ENCODE results near the gene CD200R1L.

Gene CD200R1L

DNA sequence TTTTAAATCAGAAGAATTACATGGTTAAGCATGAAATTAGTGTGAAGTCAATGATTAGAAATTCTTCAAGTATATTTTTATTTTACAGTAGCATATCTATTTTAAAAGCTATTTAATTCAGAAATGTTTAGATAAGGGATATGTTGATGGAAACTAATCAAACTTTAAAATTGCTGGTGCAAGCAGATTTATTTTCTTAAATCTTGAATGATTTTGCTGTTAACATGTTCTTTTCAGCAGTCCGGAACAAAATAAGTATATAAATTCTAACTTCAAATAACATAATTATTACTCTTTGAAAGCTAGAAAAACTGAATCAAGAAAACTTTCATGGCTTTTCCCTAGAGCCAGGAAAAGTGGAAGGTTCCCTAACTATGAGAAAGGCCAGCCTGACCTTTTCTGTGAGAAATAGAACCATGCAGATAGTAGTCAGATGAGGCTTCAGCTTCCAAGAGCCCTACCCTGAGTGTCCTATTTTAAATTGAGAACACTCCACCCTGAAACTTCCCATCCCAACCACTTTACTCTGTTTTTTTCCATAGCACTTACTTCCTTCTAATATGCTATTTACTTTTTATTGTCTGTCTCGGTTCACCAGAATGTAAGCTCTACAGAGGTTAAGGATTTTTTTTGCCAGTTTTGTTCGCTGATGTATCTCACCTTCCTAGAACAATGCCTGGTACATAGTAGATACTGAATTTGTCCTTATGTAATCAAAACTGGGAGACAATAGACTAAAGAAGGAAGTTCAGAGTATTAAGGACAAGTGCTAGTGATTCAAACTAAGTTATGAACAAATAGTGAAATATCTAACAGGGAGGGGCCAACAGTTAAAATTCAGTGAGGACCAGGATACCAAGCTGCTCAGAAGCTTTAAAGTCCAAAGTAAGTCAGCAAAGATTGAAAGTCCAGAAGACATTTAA, 66.8 kb downstream of the CD200R1L start:
- H4K20me1 ChIP-seq (ENCODE audit: insufficient read depth, low read length, poor library complexity, severe bottlenecking): no peaks in the 10 kb centered on the region
- no peaks in the 10 kb centered on the region for H3K36me3 ChIP-seq (ENCODE audit: insufficient read depth, low read length)
- H2AFZ ChIP-seq (ENCODE audit: low read length): no peak overlapping the region
- peaks cover 11% of the 10 kb centered on the region for H3K4me1 ChIP-seq (ENCODE audit: insufficient read depth, low read length, poor library complexity, severe bottlenecking)
- no peak overlapping the region for H3K4me2 ChIP-seq (ENCODE audit: low read depth, low read length, poor library complexity, severe bottlenecking)
- H3K27me3 ChIP-seq (ENCODE audit: insufficient read depth, low read length, poor library complexity, severe bottlenecking): no peaks in the 10 kb centered on the region
- no peak for TF ChIP-seq EZH2phosphoT487 (IDR thresholded peaks at IDR 0.05; ENCODE audit: borderline replicate concordance)
- TF ChIP-seq, protein P1, sequence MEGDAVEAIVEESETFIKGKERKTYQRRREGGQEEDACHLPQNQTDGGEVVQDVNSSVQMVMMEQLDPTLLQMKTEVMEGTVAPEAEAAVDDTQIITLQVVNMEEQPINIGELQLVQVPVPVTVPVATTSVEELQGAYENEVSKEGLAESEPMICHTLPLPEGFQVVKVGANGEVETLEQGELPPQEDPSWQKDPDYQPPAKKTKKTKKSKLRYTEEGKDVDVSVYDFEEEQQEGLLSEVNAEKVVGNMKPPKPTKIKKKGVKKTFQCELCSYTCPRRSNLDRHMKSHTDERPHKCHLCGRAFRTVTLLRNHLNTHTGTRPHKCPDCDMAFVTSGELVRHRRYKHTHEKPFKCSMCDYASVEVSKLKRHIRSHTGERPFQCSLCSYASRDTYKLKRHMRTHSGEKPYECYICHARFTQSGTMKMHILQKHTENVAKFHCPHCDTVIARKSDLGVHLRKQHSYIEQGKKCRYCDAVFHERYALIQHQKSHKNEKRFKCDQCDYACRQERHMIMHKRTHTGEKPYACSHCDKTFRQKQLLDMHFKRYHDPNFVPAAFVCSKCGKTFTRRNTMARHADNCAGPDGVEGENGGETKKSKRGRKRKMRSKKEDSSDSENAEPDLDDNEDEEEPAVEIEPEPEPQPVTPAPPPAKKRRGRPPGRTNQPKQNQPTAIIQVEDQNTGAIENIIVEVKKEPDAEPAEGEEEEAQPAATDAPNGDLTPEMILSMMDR (conservative IDR thresholded peaks at IDR 0.05; ENCODE audit: low read length): no peak
- no peaks in the 10 kb centered on the region for H3K9me2 ChIP-seq (replicated peaks; ENCODE audit: low read depth, low read length)
- no peak overlapping the region for H3K9ac ChIP-seq (ENCODE audit: low read depth, low read length, poor library complexity, severe bottlenecking)
- no peak overlapping the region for H3K4me3 ChIP-seq (ENCODE audit: low read length, poor library complexity, severe bottlenecking)
- H3K79me2 ChIP-seq (ENCODE audit: insufficient read depth, low read length): no peaks in the 10 kb centered on the region
- no peaks in the 10 kb centered on the region for H3K9me3 ChIP-seq (ENCODE audit: insufficient read depth, low read depth, low read length)
- H3F3A ChIP-seq (ENCODE audit: low read depth): no peaks in the 10 kb centered on the region

- H3K36me3 ChIP-seq (ENCODE audit: insufficient read depth, low read length): no peaks in the 10 kb centered on the region
- no peak overlapping the region for H2AFZ ChIP-seq (ENCODE audit: low read length)
- H3K4me1 ChIP-seq (ENCODE audit: insufficient read depth, low read length, poor library complexity, severe bottlenecking): peaks cover 19% of the 10 kb centered on the region
- no peak overlapping the region for H3K4me2 ChIP-seq (ENCODE audit: low read depth, low read length, poor library complexity, severe bottlenecking)
- no peaks in the 10 kb centered on the region for H3K27me3 ChIP-seq (ENCODE audit: insufficient read depth, low read length, poor library complexity, severe bottlenecking)
- no peaks in the 10 kb centered on the region for H3K79me2 ChIP-seq (ENCODE audit: insufficient read depth, low read length)
- TF ChIP-seq, protein P1 (conservative IDR thresholded peaks at IDR 0.05; ENCODE audit: low read length): no peak
- no peak for TF ChIP-seq EZH2phosphoT487 (IDR thresholded peaks at IDR 0.05; ENCODE audit: borderline replicate concordance)
- no peak overlapping the region for H3K9ac ChIP-seq (ENCODE audit: low read depth, low read length, poor library complexity, severe bottlenecking)
- H3K4me3 ChIP-seq (ENCODE audit: low read length, poor library complexity, severe bottlenecking): no peak overlapping the region
- H3K9me3 ChIP-seq (ENCODE audit: insufficient read depth, low read depth, low read length): no peaks in the 10 kb centered on the region
- no peaks in the 10 kb centered on the region for H3K9me2 ChIP-seq (replicated peaks; ENCODE audit: low read depth, low read length)
- H3F3A ChIP-seq (ENCODE audit: low read depth): no peaks in the 10 kb centered on the region
- H4K20me1 ChIP-seq (ENCODE audit: insufficient read depth, low read length, poor library complexity, severe bottlenecking): no peaks in the 10 kb centered on the region
These were observed 67.7 kb downstream of the CD200R1L start for GRCh38 chr3:112779011-112779410.

DNA sequence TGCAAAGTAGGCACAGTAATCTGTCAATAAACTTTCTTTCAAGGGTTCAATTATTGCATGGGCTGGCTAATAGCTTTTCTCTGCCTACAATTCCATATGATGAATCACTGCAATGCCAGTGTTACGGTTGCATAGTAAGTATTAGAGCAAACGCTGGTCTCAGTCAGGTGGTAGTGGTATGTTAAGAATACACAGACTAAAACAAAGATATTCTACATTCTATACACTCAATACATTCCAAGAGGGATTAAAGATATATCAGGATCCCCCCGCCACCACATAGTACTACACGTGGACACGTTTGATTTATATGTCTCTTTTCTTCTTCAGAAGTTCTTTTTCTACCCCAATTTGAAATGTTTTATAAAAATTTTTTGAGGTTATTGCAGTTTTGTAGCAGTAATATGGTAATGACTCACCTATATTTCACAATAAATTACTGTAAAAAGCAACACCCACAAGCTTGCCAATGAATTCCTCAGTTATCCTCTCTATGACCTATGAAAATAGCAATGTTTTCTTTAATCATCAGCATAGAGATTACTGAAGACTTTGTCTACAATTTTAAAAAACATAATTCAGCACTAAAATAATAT, 68.2 kb downstream of the CD200R1L start:
- H3K9me2 ChIP-seq (replicated peaks; ENCODE audit: low read depth, low read length): no peaks in the 10 kb centered on the region
- H3K4me3 ChIP-seq (ENCODE audit: low read length, poor library complexity, severe bottlenecking): no peak overlapping the region
- no peaks in the 10 kb centered on the region for H3F3A ChIP-seq (ENCODE audit: low read depth)
- no peaks in the 10 kb centered on the region for H3K79me2 ChIP-seq (ENCODE audit: insufficient read depth, low read length)
- no peaks in the 10 kb centered on the region for H3K27me3 ChIP-seq (ENCODE audit: insufficient read depth, low read length, poor library complexity, severe bottlenecking)
- no peaks in the 10 kb centered on the region for H3K9me3 ChIP-seq (ENCODE audit: insufficient read depth, low read depth, low read length)
- H3K36me3 ChIP-seq (ENCODE audit: insufficient read depth, low read length): no peaks in the 10 kb centered on the region
- H3K9ac ChIP-seq (ENCODE audit: low read depth, low read length, poor library complexity, severe bottlenecking): no peak overlapping the region
- H2AFZ ChIP-seq (ENCODE audit: low read length): no peak overlapping the region
- peaks cover 19% of the 10 kb centered on the region for H3K4me1 ChIP-seq (ENCODE audit: insufficient read depth, low read length, poor library complexity, severe bottlenecking)
- H4K20me1 ChIP-seq (ENCODE audit: insufficient read depth, low read length, poor library complexity, severe bottlenecking): no peaks in the 10 kb centered on the region
- TF ChIP-seq EZH2phosphoT487 (IDR thresholded peaks at IDR 0.05; ENCODE audit: borderline replicate concordance): no peak
- TF ChIP-seq, protein P1 (conservative IDR thresholded peaks at IDR 0.05; ENCODE audit: low read length): no peak
- H3K4me2 ChIP-seq (ENCODE audit: low read depth, low read length, poor library complexity, severe bottlenecking): no peak overlapping the region

Measured in Loucy (cell line).